ENCODE measurements around the gene APBB2. TPM values are rescaled to one million over a fixed set of nuclear protein-coding genes. Genes with fewer than 3 reads are reported as not detected.

APBB2 gene
- total and polyA plus RNA-seq, 2 experiments from 2014 or later = 24.1 to 61.0 TPM

- DNase-seq = no peak
- H3K9me2 ChIP-seq (ENCODE audit: insufficient read depth) = no peaks in the 10 kb centered on the region
- H3F3A ChIP-seq (ENCODE audit: insufficient read depth) = peaks cover 23% of the 10 kb centered on the region
- 78 to 84% methylated on average over 11 of the region's 11 CpGs for WGBS, 2 experiments (ENCODE audit: low coverage in 1 of 2, low lambda C conversion rate in 2 of 2, missing lambda C conversion rate in 2 of 2)
- H3K4me2 ChIP-seq (ENCODE audit: unreplicated experiment) = peak overlapping the region; percentile 75
- TF ChIP-seq EZH2phosphoT487 (IDR thresholded peaks at IDR 0.05; ENCODE audit: insufficient read depth, low read depth) (no peak), EZH2 (IDR thresholded peaks at IDR 0.05; ENCODE audit: insufficient read depth, poor library complexity, severe bottlenecking) (no peak)
- H3K9me3 ChIP-seq (ENCODE audit: low read depth) = no peaks in the 10 kb centered on the region
- peak overlapping the region; percentile 71 for H3K4me3 ChIP-seq
- H3K4me1 ChIP-seq (ENCODE audit: insufficient read depth) = no peaks in the 10 kb centered on the region
- H3K36me3 ChIP-seq (ENCODE audit: low read depth) = 0 out of 2 replicates have a peak, but pooled peaks cover 2% of the 10 kb centered on the region
- H2AFZ ChIP-seq = peak overlapping the region; percentile 75
- H3K27ac ChIP-seq = no peak overlapping the region; the same call in 1 of the 2 replicates
- H4K20me1 ChIP-seq (ENCODE audit: insufficient read depth) = no peaks in the 10 kb centered on the region
- in situ Hi-C loops (cut with MboI) = no loop called here
- no peaks in the 10 kb centered on the region for H3K79me2 ChIP-seq (ENCODE audit: insufficient read depth)
- peaks cover 15% of the 10 kb centered on the region for H3K27me3 ChIP-seq (replicated peaks; ENCODE audit: insufficient read depth)
- H3K9ac ChIP-seq = no peak overlapping the region
These were observed 43.6 kb upstream of the APBB2 start for GRCh38 chr4:41257906-41258305.

GRCh38 chr4:41257257-41257901, 43.0 kb upstream of the APBB2 start:
- H3K4me3 ChIP-seq = peak overlapping the region; percentile 71
- no peaks in the 10 kb centered on the region for H3K9me3 ChIP-seq (ENCODE audit: low read depth)
- peak; percentile 85 for DNase-seq
- WGBS, 2 experiments (ENCODE audit: low coverage in 1 of 2, low lambda C conversion rate in 2 of 2, missing lambda C conversion rate in 2 of 2) = 1 to 12% methylated on average over 17 to 50 of the region's 69 CpGs
- H3K27me3 ChIP-seq (replicated peaks; ENCODE audit: insufficient read depth) = peaks cover 15% of the 10 kb centered on the region
- H3K27ac ChIP-seq = peak overlapping the region; percentile 30; the same call in 1 of the 2 replicates
- H2AFZ ChIP-seq = peak overlapping the region; percentile 75
- peaks cover 23% of the 10 kb centered on the region for H3F3A ChIP-seq (ENCODE audit: insufficient read depth)
- peak overlapping the region; percentile 84 for H3K9ac ChIP-seq
- no peaks in the 10 kb centered on the region for H3K36me3 ChIP-seq (ENCODE audit: low read depth)
- TF ChIP-seq EZH2 (IDR thresholded peaks at IDR 0.05; ENCODE audit: insufficient read depth, poor library complexity, severe bottlenecking) (no peak), EZH2phosphoT487 (IDR thresholded peaks at IDR 0.05; ENCODE audit: insufficient read depth, low read depth) (no peak)
- no peaks in the 10 kb centered on the region for H3K4me1 ChIP-seq (ENCODE audit: insufficient read depth)
- H4K20me1 ChIP-seq (ENCODE audit: insufficient read depth) = no peaks in the 10 kb centered on the region
- in situ Hi-C loops (cut with MboI) = no loop called here
- H3K9me2 ChIP-seq (ENCODE audit: insufficient read depth) = no peaks in the 10 kb centered on the region
- H3K4me2 ChIP-seq (ENCODE audit: unreplicated experiment) = peak overlapping the region; percentile 75
- H3K79me2 ChIP-seq (ENCODE audit: insufficient read depth) = no peaks in the 10 kb centered on the region

GRCh38 chr4:41256740-41257256, 42.5 kb upstream of the APBB2 start, which contains the start of gene UCHL1:
Gene UCHL1 (plus strand): TSS chr4:41256928. CDS start chr4:41256977, 49 bp downstream.
- Histone ChIP-seq H3K9ac (peak within 1 kb of the TSS; percentile 84), H3K4me1 (ENCODE audit: insufficient read depth) (no peaks in the 10 kb centered on the region), H3K36me3 (ENCODE audit: low read depth) (no peaks in the 10 kb centered on the region), H4K20me1 (ENCODE audit: insufficient read depth) (no peaks in the 10 kb centered on the region), H3K9me3 (ENCODE audit: low read depth) (no peaks in the 10 kb centered on the region), H3K27ac (peak within 1 kb of the TSS; percentile 30), H3F3A (ENCODE audit: insufficient read depth) (peaks cover 23% of the 10 kb centered on the region), H2AFZ (peak within 1 kb of the TSS; percentile 75), H3K4me2 (ENCODE audit: unreplicated experiment) (peak within 1 kb of the TSS; percentile 75), H3K4me3 (peak within 1 kb of the TSS; percentile 71), H3K27me3 (replicated peaks; ENCODE audit: insufficient read depth) (peaks cover 15% of the 10 kb centered on the region), H3K9me2 (ENCODE audit: insufficient read depth) (no peaks in the 10 kb centered on the region), H3K79me2 (ENCODE audit: insufficient read depth) (no peaks in the 10 kb centered on the region)
- no peak for TF ChIP-seq EZH2phosphoT487 (IDR thresholded peaks at IDR 0.05; ENCODE audit: insufficient read depth, low read depth)
- TF ChIP-seq EZH2 (IDR thresholded peaks at IDR 0.05; ENCODE audit: insufficient read depth, poor library complexity, severe bottlenecking) = no peak
- WGBS, 2 experiments (ENCODE audit: low coverage in 1 of 2, low lambda C conversion rate in 2 of 2, missing lambda C conversion rate in 2 of 2) = 9 to 10% methylated on average over 49 to 54 of the region's 55 CpGs
- DNase-seq = peak; percentile 67
- in situ Hi-C loops (cut with MboI) = no loop called here

- Histone ChIP-seq H3K4me2 (ENCODE audit: unreplicated experiment) (peak overlapping the region; percentile 75), H2AFZ (peak overlapping the region; percentile 75), H3K4me1 (ENCODE audit: insufficient read depth) (no peaks in the 10 kb centered on the region), H3K27ac (peak overlapping the region; percentile 30; the same call in 1 of the 2 replicates), H3K79me2 (ENCODE audit: insufficient read depth) (no peaks in the 10 kb centered on the region), H3K9ac (peak overlapping the region; percentile 84), H3K36me3 (ENCODE audit: low read depth) (no peaks in the 10 kb centered on the region), H3K27me3 (replicated peaks; ENCODE audit: insufficient read depth) (peaks cover 15% of the 10 kb centered on the region), H4K20me1 (ENCODE audit: insufficient read depth) (no peaks in the 10 kb centered on the region), H3K9me2 (ENCODE audit: insufficient read depth) (no peaks in the 10 kb centered on the region), H3K9me3 (ENCODE audit: low read depth) (no peaks in the 10 kb centered on the region), H3F3A (ENCODE audit: insufficient read depth) (peaks cover 23% of the 10 kb centered on the region), H3K4me3 (peak overlapping the region; percentile 71)
- 43% methylated on average over 13 of the region's 13 CpGs for WGBS, 2 experiments (ENCODE audit: low coverage in 1 of 2, low lambda C conversion rate in 2 of 2, missing lambda C conversion rate in 2 of 2)
- in situ Hi-C loops (cut with MboI) = no loop called here
- DNase-seq = peak; percentile 36
- TF ChIP-seq EZH2phosphoT487 (IDR thresholded peaks at IDR 0.05; ENCODE audit: insufficient read depth, low read depth) = no peak
- peak; percentile 26 for TF ChIP-seq EZH2 (IDR thresholded peaks at IDR 0.05; ENCODE audit: insufficient read depth, poor library complexity, severe bottlenecking)
These were observed 41.9 kb upstream of the APBB2 start for GRCh38 chr4:41256131-41256739.
